ENCODE measurements around the gene ACTL7A. TPM values are rescaled to one million over a fixed set of nuclear protein-coding genes. Genes with fewer than 3 reads are reported as not detected.
"Not testable (repeated sequence)": the region's sequence is repeated elsewhere in the genome, so short reads cannot be mapped to it uniquely, and the experiment has no call there.

Gene ACTL7A
- total RNA-seq, 6 experiments from 2014 or later: not detected

DNA sequence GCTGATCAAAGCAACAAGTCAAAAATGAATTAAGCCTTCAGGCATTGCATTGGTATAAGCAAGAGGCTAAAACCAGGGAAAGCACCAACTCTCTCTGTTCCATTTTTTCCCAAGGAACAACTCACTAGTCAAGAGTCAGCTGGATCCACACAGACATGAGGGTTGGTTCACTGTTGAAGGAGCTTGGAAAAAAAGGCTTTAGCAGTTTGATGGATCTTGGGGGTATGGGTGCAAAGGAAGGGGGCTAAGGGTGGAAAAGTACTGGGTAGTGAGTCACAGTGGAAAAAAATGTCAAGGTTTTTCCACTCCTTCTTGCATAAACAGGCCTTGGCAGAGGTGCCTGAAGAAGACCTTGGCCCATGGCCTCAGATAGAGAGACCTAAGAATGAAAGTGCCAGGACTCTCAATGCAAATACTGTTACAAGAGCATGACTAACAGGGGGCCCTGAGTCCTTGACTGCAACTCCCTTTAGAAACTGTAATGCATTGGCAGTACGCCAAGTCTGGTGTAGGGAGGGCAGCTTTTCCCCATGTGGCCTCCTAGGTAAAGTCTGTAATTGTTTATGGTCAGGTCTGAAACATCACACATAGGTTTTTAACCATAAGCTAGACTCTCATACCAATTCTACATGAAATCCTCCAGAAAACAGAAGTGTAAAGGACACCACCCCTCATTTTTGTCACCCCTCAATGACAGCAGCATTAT lies 23.7 kb downstream of the ACTL7A start:
- H3K4me3 ChIP-seq: no peak overlapping the region
- intact Hi-C loops (cut with DNase I): no loop called here
- no peaks in the 10 kb centered on the region for H3K27me3 ChIP-seq
- WGBS (ENCODE audit: insufficient coverage, low coverage, low lambda C conversion rate, missing lambda C conversion rate): 0% methylated on average over 1 of the region's 1 CpG
- no peaks in the 10 kb centered on the region for H3K9me3 ChIP-seq
- peak overlapping the region; percentile 42 to 81 (median 72) for H3K27ac ChIP-seq
- H3K4me1 ChIP-seq: peaks cover 0 to 37% (median 7%) of the 10 kb centered on the region in 4 donors
- peak in 2 of 3 donors; percentile 51 to 70 for DNase-seq
- ATAC-seq: peak; percentile 77 to 92 (median 82)
- H3K36me3 ChIP-seq: peaks cover 0 to 10% (median 3%) of the 10 kb centered on the region in 4 donors
- TF ChIP-seq POLR2A (IDR thresholded peaks at IDR 0.05) (no peak), CTCF (IDR thresholded peaks at IDR 0.05) (no peak)

DNA sequence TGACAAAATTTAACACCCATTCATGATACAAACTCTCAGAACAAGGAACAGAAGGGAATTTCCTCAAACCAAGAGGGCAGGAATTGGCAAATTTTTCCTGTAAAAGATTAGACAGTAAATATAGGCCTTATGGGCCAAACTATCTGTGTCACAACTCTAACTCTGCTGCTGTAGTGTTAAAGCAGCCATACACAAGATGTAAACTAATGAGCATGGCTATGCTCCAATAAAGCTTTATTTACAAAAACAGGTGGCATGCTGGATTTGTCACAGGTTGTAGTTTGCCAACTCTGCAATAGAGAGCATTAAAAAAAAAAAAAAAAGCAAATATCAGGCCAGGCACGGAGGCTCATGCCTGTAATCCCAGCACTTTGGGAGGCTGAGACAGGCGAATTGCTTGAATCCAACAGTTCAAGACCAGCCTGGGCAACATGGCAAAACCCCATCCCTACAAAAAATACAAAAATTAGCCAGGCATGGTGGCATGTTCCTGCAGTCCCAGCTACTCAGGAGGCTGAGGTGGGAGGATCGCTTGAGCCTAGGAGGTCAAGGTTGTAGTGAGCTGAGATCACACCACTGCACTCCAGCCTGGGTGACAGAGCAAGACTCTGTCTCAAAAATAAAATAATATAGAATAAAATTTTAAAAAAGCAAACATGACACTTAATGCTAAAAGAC lies 24.7 kb downstream of the ACTL7A start:
- ATAC-seq: peak; percentile 47 to 72 (median 66)
- peak overlapping the region; percentile 42 to 81 (median 72) for H3K27ac ChIP-seq

GRCh38 chr9:108889649-108890067 lies 27.6 kb downstream of the ACTL7A start:
- intact Hi-C loops (cut with DNase I): no loop called here
- ATAC-seq (peak; percentile 14 to 61 (median 44)), DNase-seq (no peak)
- Histone ChIP-seq H3K36me3 (peaks cover 0 to 40% (median 6%) of the 10 kb centered on the region in 4 donors), H3K4me1 (peaks cover 0 to 48% (median 11%) of the 10 kb centered on the region in 4 donors), H3K27ac (no peak overlapping the region), H3K4me3 (no peak overlapping the region), H3K27me3 (no peaks in the 10 kb centered on the region), H3K9me3 (no peaks in the 10 kb centered on the region)
- 65% methylated on average over 4 of the region's 4 CpGs for WGBS (ENCODE audit: insufficient coverage, low coverage, low lambda C conversion rate, missing lambda C conversion rate)
- TF ChIP-seq POLR2A (IDR thresholded peaks at IDR 0.05) (no peak), CTCF (IDR thresholded peaks at IDR 0.05) (peak; percentile 31 to 52 (median 38))

More for the DNA sequence above, 24.7 kb downstream of the ACTL7A start:
- H3K9me3 ChIP-seq; DNase-seq; intact Hi-C loops (cut with DNase I); H3K4me3 ChIP-seq; H3K27me3 ChIP-seq: not testable (repeated sequence)
- H3K4me1 ChIP-seq: peaks cover 0 to 37% (median 7%) of the 10 kb centered on the region in 4 donors
- WGBS (ENCODE audit: insufficient coverage, low coverage, low lambda C conversion rate, missing lambda C conversion rate): 49% methylated on average over 3 of the region's 3 CpGs
- H3K36me3 ChIP-seq: peaks cover 0 to 20% (median 6%) of the 10 kb centered on the region in 4 donors

DNA sequence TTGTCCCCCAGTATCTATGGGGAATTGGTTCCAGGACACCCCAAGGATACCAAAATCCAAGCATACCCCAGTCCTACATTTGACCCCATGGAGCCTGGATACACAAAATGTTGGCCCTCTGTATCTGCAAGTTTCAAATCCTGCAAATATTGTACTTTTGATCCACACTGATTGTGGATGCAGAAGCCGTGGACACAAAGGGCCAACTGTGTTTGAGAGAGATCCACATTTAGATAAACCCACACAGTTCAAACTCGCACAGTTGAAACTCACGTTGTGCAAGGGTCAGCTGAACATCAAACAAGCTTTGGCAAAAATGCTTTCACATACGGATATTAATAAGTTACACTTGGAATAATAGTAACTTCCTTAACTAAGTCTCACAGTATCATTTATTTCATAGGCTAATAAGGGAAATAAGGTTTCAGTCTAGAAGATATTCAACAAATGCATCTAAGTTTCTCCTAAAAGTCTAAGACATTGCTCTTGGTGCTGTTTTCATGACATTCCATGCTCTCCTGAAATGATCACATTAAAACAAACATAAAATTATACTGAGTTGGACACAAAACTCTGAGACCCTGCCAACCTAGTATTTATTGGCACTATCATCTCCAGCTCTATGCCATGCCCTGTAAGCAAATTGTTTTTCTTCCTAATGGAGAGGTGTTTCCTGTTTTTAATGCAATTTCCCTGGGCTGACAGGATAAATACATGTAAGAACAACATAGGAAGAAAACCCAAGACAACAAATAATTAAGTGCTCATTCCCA lies 32.3 kb downstream of the ACTL7A start:
- H3K27me3 ChIP-seq: no peaks in the 10 kb centered on the region
- H3K36me3 ChIP-seq: peaks cover 0 to 45% (median 6%) of the 10 kb centered on the region in 4 donors
- 48% methylated on average over 4 of the region's 4 CpGs for WGBS (ENCODE audit: insufficient coverage, low coverage, low lambda C conversion rate, missing lambda C conversion rate)
- intact Hi-C loops (cut with DNase I): no loop called here
- ATAC-seq (peak; percentile 85 to 93 (median 88)), DNase-seq (peak in 1 of 3 donors; percentile 72)
- no peak for TF ChIP-seq CTCF (IDR thresholded peaks at IDR 0.05)
- TF ChIP-seq POLR2A (IDR thresholded peaks at IDR 0.05): no peak
- no peaks in the 10 kb centered on the region for H3K9me3 ChIP-seq
- H3K4me3 ChIP-seq: no peak overlapping the region
- H3K4me1 ChIP-seq: peaks cover 0 to 41% (median 8%) of the 10 kb centered on the region in 4 donors
- peak overlapping the region; percentile 39 to 79 (median 70) for H3K27ac ChIP-seq
